Esophagus muscularis mucosa (tissue), 4 donors: Measurements from ENCODE around the gene WDR37. TPM values are rescaled to one million over a fixed set of nuclear protein-coding genes. Genes with fewer than 3 reads are reported as not detected.

Experiments used
- DNase-seq: peaks from one replicate; pipeline ENCODE4 v3.0.0-alpha.2; 2017; ENCODE audit errors: extremely low spot score
- H3K27ac ChIP-seq, 4 donors: fragments of 200-600 bp; sonication (generic); replicated peaks in 1 of 4; 1 replicate in 3 of 4; 2 replicates in 1 of 4; pipeline ENCODE4 v1.5.1; 2016 to 2019; ENCODE audit warnings: mild to moderate bottlenecking in 1 of 4
- H3K27me3 ChIP-seq, 4 donors: fragments of 200-600 bp; sonication (generic); one replicate each; pipeline versions ENCODE4 v1.5.1 to v1.6.0; 2016 to 2019
- H3K36me3 ChIP-seq, 4 donors: fragments of 200-600 bp; sonication (generic); one replicate each; pipeline ENCODE4 v1.5.1; 2016 to 2019
- H3K4me1 ChIP-seq, 4 donors: fragments of 200-600 bp; sonication (generic); one replicate each; pipeline ENCODE4 v1.5.1; 2016 to 2019
- H3K4me3 ChIP-seq, 4 donors: fragments of 200-600 bp; sonication (generic); 1 replicate in 2 of 4; 2 replicates in 2 of 4; pipeline ENCODE4 v1.5.1; 2016 to 2019; ENCODE audit warnings: mild to moderate bottlenecking in 4 of 4, moderate library complexity in 1 of 4
- H3K9me3 ChIP-seq, 4 donors: fragments of 200-600 bp; sonication (generic); 1 replicate in 3 of 4; 2 replicates in 1 of 4; pipeline ENCODE4 v1.5.1; 2016 to 2019
- EP300 ChIP-seq: sonication (generic); formaldehyde crosslinking; IDR thresholded peaks from one replicate; pipeline ENCODE4 v1.6.1; 2017; ENCODE audit warnings: antibody characterized with exemption
- POLR2A ChIP-seq: fragments of 450-650 bp; IDR thresholded peaks from one replicate; pipeline ENCODE4 v1.6.1; 2017; ENCODE audit warnings: antibody characterized with exemption, moderate library complexity, mild to moderate bottlenecking, low read depth
- POLR2AphosphoS5 ChIP-seq, 2 donors: sonication (generic); formaldehyde crosslinking; IDR thresholded peaks; one replicate each; pipeline ENCODE4 v1.6.1; 2017; ENCODE audit warnings: antibody characterized with exemption in 2 of 2
- WGBS: methylation state at CpG from one replicate; pipeline ENCODE4 v1.1.5; 2018; 5-methylcytosine and 5-hydroxymethylcytosine counted together
- intact Hi-C: fragments of 100-400 bp; cut with DNase I; formaldehyde crosslinking; loops from one replicate; pipeline ENCODE4 v1.15.1; 2023
- total RNA-seq, 4 donors: library from RNA; depleted of rRNA; stranded (reverse); fragments of >200 nt; gene quantifications; one replicate each; pipeline versions ENCODE4 v1.1.0 to v1.2.1, GENCODE V29; 2016
- TF ChIP-seq, protein P1 (sequence below), 3 experiments: fragments of 200-600 bp in 2 of 3; fragments of 450-650 bp in 1 of 3; sonication (generic) in 2 of 3; IDR thresholded peaks; one replicate each; pipeline ENCODE4 v1.5.1; 2017 to 2019; ENCODE audit warnings: antibody characterized with exemption in 3 of 3, mild to moderate bottlenecking in 2 of 3, moderate library complexity in 1 of 3

WDR37 gene
- total RNA-seq, 4 donors from 2014 or later = 9.1 to 17.2 (median 13.2) TPM

- Histone ChIP-seq H3K9me3 (no peaks in the 10 kb centered on the region), H3K27ac (peak overlapping the region; percentile 99 to 100 (median 99)), H3K4me1 (peaks cover 35 to 51% (median 43%) of the 10 kb centered on the region in 4 donors), H3K27me3 (no peaks in the 10 kb centered on the region), H3K4me3 (peak overlapping the region; percentile 94 to 97 (median 95)), H3K36me3 (peaks cover 0 to 26% (median 17%) of the 10 kb centered on the region in 4 donors)
- TF ChIP-seq POLR2A (no peak), POLR2AphosphoS5 (IDR thresholded peaks at IDR 0.05) (no peak), EP300 (no peak)
- TF ChIP-seq, protein P1, sequence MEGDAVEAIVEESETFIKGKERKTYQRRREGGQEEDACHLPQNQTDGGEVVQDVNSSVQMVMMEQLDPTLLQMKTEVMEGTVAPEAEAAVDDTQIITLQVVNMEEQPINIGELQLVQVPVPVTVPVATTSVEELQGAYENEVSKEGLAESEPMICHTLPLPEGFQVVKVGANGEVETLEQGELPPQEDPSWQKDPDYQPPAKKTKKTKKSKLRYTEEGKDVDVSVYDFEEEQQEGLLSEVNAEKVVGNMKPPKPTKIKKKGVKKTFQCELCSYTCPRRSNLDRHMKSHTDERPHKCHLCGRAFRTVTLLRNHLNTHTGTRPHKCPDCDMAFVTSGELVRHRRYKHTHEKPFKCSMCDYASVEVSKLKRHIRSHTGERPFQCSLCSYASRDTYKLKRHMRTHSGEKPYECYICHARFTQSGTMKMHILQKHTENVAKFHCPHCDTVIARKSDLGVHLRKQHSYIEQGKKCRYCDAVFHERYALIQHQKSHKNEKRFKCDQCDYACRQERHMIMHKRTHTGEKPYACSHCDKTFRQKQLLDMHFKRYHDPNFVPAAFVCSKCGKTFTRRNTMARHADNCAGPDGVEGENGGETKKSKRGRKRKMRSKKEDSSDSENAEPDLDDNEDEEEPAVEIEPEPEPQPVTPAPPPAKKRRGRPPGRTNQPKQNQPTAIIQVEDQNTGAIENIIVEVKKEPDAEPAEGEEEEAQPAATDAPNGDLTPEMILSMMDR (IDR thresholded peaks at IDR 0.05) = no peak
- no peak for DNase-seq
- WGBS = 2% methylated on average over 26 of the region's 26 CpGs
- intact Hi-C loops = loop anchor here (2.0 to 10.0 kb wide), 2 partner anchors 68 to 122 kb away; partner anchors contain the start of genes GTPBP4 and LARP4B
These were observed 997 bp downstream of the WDR37 start for GRCh38 chr10:1057106-1057657.

DNA sequence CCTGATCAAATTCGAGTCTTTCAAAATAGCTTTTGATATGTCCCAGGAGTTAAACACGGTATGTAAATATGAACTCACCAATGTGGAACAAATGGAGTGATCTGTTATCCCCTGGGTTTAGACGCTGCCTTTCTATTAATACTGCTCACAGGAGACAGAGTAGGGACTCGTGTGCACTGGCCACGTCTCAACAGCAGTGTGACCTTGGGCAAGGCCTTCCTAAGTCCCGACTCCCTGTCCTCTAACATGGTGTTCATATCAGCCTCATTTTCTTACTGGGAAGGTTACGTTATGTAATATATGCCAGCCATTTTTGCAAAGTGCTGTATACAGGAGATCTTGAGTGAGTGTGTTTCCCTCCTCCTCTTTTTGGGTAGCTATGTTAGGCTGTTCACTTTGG, 1.8 kb downstream of the WDR37 start:
- 80% methylated on average over 7 of the region's 7 CpGs for WGBS
- intact Hi-C loops = loop anchor here (10.0 kb wide), 1 partner anchor 123 kb away; the partner anchor contains the start of gene LARP4B
- H3K4me1 ChIP-seq = peaks cover 36 to 48% (median 42%) of the 10 kb centered on the region in 4 donors
- H3K27me3 ChIP-seq = no peaks in the 10 kb centered on the region
- peaks cover 0 to 22% (median 10%) of the 10 kb centered on the region in 4 donors for H3K36me3 ChIP-seq
- DNase-seq = no peak
- no peaks in the 10 kb centered on the region for H3K9me3 ChIP-seq
- TF ChIP-seq POLR2AphosphoS5 (IDR thresholded peaks at IDR 0.05) (no peak), EP300 (no peak), POLR2A (no peak)
- TF ChIP-seq, protein P1 (IDR thresholded peaks at IDR 0.05) = no peak
- H3K27ac ChIP-seq = no peak overlapping the region
- peak overlapping the region in 1 of 4 donors; percentile 97 for H3K4me3 ChIP-seq

DNA sequence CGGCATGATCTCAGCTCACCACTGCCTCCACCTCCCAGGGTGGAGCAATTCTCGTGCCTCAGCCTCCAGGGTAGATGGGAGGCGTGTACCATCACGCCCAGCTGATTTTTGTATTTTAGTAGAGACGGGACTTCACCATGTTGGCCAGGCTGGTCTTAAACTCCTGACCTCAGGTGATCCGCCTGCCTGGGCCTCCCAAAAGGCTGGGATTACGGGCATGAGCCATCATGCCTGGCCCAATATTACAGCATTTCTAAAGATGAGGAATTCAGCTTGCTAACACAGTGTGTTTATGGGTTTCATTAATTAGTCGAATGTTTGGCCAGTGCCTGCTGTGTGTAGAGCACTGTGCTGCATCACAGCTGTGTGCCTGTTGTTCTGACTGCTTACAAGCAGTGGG, 3.7 kb downstream of the WDR37 start:
- WGBS = 96% methylated on average over 8 of the region's 8 CpGs
- peaks cover 21 to 32% (median 30%) of the 10 kb centered on the region in 4 donors for H3K4me1 ChIP-seq
- H3K27me3 ChIP-seq = no peaks in the 10 kb centered on the region
- TF ChIP-seq POLR2AphosphoS5 (IDR thresholded peaks at IDR 0.05) = no peak
- no peak for TF ChIP-seq POLR2A
- TF ChIP-seq, protein P1 (IDR thresholded peaks at IDR 0.05) = no peak
- no peak for TF ChIP-seq EP300
- H3K36me3 ChIP-seq = peaks cover 0 to 20% (median 7%) of the 10 kb centered on the region in 4 donors
- DNase-seq = no peak
- no peak overlapping the region for H3K4me3 ChIP-seq
- H3K27ac ChIP-seq = no peak overlapping the region
- intact Hi-C loops = loop anchor here (10.0 kb wide), 1 partner anchor 125 kb away; the partner anchor contains the start of gene LARP4B
- H3K9me3 ChIP-seq = no peaks in the 10 kb centered on the region

GRCh38 chr10:1061930-1062774, 6.0 kb downstream of the WDR37 start:
- H3K27me3 ChIP-seq = no peaks in the 10 kb centered on the region
- no peak overlapping the region for H3K27ac ChIP-seq
- peaks cover 0 to 20% (median 7%) of the 10 kb centered on the region in 4 donors for H3K36me3 ChIP-seq
- H3K4me3 ChIP-seq = no peak overlapping the region
- H3K9me3 ChIP-seq = no peaks in the 10 kb centered on the region
- peaks cover 10 to 22% (median 20%) of the 10 kb centered on the region in 4 donors for H3K4me1 ChIP-seq
- TF ChIP-seq POLR2A = no peak
- TF ChIP-seq, protein P1 (IDR thresholded peaks at IDR 0.05) = no peak
- TF ChIP-seq POLR2AphosphoS5 (IDR thresholded peaks at IDR 0.05) = no peak
- TF ChIP-seq EP300 = no peak
- 94% methylated on average over 7 of the region's 7 CpGs for WGBS
- intact Hi-C loops = no loop called here
- DNase-seq = no peak
